Right kidney (tissue), 1 donor: ENCODE data around the gene SALL1.

ENCODE experiments used
- DNase-seq: peaks from one replicate; pipeline ENCODE4 v3.0.0-alpha.2; 2016

Gene SALL1

DNA sequence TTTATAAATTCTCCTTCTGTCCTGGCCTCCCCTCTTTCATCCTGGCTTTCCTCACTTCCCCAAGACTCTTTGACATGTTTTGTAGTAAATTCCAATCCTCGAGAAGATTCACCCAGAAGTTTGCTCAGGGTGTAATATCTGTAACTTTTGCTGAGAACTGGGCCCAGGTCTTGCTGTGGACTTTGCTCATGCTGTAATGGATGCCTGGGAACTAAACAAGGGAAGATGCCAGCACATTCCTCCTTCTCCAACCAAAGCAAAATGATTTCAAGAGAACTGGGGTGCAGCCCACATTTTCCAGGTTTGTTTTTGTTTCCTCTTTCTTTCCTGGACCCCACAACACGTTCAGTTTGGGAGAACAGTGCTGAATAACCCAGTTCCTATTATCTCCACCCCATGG lies 6.6 kb upstream of the SALL1 start:
- peak; percentile 52 for DNase-seq

- DNase-seq = peak; percentile 61
Measured at GRCh38 chr16:51156807-51157200, 5.7 kb upstream of the SALL1 start.

DNA sequence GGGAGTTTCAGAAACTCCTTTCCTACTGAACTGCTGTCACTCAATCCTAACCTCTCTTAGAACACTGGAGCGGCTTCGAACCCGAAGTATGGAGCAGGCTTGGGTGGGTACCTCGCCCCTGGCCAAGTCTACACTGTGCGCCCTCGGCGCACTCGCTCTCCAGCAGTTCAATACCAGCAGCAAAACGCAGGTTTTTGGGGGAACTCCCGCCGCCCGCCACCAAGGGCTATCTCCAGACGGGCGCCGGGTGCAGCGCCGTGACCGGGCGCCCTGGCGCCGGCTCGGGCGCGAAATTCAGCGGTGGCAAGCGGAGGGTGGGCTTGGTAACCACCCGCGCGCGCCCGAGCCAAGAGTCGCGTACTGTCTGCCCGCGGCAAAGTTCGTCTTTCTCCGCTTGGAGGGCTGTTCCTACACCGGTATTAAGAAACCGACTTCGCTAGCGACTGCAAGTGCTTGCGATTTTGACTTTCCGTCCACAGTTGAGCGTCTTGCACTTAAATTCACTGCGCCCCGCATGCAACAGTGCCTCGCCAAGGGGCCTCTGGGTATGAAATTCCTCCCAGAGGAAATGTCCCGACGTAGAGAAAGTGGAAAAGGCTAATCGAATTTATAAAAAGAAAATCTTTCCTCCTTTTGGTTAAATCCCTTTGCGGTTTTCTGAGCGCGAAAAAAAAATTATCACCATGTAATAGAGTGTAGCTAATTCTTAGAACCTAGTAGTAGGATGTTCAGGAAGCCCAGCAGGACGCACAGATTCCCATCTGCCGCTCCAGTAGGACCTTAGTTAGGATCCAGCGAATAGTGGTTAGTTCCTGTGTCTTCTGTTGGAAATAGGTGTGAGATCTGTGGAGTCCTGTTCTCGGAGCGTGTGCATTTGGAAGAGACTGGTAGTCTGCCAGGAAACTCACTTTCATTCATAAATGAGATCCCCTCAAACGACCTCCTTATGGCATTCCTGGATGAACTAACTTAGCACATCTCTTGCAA lies 5.0 kb upstream of the SALL1 start:
- DNase-seq = peak; percentile 87

DNA sequence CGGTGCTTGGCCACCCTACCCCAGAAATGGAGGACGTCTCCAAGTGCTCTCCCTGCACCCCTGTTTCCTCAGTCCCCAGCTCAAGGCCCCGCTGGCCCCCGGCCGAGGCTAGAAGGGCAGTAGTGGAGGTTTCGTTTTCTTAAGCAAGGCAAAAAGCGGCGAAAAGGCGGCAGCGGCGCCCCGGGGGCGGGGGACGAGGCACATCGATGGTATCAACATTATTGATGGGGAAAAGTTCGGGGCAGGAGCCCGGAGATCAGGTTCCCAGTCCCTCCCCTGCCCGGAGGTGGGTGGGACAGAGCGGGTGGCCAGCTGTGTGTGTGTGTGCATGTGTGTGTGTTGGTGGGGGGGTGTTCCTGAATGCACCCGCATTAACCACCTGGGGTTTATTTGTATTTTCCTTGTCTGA lies 4.1 kb upstream of the SALL1 start:
- peak; percentile 90 for DNase-seq

DNA sequence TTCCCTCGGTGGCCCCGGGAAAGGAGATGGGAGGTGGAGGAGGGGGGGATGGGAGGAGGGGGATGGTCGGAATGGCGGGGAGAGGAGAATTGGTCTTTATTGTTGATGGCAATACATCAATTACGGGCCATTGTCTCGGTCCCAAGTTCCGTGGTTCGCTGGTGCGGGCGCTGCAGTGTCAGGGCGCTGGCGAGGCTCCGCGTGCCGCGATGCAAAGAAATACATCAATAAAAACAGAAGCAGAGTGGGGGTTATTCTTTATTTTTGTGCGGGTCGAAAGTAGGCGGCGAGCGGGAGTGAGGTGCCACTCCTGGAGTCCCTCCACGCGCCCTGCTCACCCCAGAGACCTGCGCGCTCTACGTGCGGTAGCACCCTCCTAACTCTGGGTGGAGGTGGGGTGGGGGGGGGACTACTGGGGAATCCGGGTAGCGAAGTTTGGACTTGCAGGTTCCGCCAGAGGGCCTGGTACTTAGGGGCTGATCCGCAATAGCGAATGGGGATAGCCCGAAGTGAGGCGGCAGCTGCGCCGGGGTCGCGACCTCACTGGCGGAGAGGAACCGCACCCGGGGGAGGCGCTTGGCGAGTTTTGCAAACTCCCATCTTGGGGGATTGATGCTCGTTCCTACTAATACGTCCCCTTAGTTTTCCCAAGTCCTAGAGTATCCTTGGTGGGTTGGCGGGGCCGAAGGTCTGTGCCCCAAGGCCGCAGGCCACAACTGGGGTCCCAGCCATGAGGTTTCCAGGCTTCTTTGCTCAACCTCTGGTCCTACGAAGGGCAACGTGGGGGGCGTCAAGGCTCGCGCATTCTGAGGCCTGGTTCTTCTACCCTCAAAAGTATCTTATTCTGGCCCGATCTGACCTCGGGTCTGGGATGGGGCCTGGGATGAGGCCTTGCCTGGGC lies 3.5 kb upstream of the SALL1 start:
- DNase-seq = peak; percentile 79

DNA sequence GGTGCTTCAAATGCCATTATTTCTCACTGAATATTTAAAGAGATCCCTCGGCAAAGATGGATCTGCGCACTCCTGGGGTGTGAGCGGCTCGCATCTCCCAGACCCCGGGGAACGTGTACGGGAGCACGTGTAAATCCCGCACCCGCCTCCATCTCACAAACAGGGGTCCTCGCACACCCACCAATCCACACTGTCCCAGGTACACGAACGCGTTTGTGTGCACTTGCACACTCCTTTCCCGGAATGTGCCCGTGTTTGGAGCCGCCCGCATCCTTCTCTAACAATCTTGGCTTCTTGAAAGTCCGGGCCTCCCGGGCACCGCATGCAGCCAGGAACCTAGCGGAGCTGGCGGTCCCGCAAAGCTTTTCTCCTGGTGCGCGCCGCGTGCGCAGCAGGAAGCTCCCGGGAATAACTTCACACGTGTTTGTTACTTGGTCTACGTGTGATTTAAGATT lies 2.5 kb upstream of the SALL1 start:
- peak; percentile 85 for DNase-seq

DNA sequence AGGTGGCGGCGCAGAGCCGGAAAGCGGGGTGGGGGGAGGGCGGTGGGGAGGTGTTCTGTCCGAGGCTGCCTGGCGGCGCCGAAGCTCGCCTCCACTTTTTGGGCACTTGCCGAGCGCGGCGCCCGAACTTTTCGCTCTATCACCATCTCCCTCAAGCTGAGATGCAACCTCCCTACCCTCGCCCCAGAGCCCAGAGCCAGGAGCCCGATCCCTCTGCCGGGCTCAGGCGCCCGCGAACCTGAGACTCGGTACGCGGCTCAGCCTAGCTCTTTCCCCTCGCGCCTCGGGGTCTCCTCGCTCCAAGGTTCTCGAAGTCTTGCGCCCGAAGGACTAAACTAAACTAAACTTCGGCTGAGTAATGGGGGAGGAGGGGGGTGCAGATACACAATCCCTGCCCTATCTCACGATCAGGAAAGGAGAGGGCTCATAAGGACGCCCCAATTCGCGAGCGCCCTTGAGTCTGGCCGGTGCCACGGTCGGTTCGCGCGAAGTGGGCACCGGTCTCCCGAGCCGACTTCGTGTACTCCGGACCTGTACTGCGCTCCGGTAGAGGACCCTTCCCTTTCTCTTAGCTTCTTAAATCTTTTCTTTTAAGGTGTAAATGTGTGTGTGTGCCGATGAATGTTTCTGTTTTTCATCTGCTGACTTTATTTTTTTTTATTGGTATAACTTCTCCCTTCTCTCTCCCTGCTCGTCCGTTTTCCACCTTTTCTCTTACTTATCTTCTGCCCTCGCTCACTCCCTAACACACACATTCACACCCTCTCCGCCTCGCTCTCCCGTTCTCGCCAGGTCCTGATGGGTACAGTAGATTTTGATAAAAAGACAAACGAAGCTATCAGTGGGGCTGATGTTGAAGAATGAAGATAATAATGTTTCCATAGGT lies 1.9 kb upstream of the SALL1 start:
- peak; percentile 85 for DNase-seq

GRCh38 chr16:51151961-51152663 lies 1.0 kb upstream of the SALL1 start:
- DNase-seq = peak; percentile 93

DNA sequence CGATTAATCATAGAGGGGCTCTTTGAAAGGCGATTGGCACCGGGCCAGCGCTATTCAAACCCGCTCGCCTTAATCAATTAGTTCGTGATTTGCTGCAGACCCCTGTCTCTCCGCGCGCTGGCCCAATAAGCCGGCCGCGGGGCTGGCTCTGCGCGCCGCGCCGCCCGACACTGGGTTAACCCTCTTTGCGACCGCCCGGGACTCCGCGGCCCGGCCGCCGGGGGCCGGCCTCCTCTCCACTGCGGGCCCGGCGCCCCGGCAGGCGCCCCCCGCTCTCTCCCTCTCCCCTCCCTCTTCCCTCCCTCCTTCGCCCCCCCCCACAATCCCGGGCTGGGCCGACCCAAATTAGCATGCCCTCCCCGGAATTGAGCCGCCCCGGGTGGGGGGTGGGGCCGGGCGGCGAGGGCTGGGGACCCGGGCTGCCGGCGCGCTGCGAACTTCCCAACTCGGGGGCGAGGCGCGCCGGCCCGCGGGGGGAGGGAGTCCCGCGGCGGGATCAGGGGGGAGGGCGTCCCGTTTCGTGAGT lies 428 bp upstream of the SALL1 start:
- DNase-seq = peak; percentile 69

DNA sequence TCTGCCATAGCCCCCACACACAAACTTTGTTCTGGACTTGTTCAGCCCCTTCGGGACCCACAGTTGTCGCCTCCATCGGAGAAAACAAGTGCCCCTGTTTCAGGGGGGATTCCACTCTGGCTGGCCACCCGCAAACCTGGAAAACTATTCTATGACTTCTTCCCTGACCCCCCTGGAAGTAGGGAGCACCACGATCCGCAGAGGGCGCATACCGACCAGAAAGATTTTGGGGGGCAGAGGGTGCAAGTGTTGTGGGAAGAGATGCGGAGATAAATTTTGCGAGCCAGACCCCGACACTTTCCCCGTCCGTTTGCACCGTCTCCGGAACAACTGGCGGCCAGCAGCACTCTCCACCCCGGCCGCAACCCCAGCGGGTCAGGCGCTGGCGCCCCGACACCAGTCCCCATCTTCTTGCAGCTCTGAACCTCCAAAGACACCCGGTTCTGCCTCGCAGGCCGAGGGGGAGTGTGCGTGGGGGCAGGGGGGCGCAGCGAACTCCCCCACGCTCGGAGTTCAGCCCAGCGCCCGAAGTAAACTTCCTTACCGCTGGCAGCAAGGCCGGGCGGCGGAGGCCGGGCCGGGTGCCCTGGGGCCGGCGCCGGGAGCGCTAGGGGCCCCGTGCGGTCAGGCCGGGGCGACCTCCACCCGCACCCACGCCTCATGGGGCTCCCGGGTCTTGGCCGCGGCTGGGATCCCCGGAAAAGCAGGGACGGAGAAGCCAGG lies 744 bp downstream of the SALL1 start:
- peak; percentile 78 for DNase-seq

DNA sequence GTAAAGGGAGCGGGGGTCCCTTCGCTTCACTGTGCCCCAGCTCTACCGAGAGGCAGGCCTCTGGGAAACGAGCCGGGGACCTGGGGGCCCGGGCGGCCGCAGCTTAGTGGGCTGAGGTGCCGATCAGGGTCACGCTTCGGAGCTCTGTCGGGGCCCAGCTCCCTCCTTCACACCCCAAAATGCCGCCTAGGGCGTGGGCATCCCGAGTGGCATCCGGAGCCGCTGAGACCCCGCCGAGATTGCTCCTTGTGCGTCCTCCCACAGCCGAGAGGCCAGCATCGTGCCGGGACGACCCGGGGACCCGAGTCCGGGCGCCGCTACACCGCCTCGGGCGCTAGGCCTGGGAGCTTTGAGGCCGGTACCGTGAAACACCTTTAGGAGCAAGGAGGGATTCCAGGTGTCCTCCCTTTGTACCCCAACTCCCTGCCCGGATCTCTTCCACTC lies 1.3 kb downstream of the SALL1 start:
- peak; percentile 78 for DNase-seq

DNA sequence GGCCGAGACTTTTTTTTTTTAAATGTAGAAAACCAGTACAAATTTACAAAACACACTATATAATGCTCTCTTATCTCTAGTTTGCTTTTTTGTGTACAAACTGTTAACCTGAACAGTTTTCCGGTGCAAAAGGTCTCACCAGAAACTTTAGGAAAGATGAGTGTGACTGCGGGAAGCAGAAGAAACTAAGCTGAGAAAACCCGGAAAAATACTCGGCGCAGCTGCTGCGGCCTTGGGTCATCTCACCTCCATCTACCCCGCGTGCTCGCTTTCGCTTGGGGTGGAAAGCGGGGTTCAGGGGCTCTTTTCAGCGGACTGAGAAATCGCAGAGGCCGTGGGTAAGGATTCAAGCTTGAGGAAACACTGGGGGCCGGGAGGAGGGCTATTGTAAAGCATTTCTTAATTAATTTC lies 1.8 kb downstream of the SALL1 start:
- peak; percentile 72 for DNase-seq

GRCh38 chr16:51148678-51149228 lies 2.3 kb downstream of the SALL1 start:
- peak; percentile 37 for DNase-seq

DNA sequence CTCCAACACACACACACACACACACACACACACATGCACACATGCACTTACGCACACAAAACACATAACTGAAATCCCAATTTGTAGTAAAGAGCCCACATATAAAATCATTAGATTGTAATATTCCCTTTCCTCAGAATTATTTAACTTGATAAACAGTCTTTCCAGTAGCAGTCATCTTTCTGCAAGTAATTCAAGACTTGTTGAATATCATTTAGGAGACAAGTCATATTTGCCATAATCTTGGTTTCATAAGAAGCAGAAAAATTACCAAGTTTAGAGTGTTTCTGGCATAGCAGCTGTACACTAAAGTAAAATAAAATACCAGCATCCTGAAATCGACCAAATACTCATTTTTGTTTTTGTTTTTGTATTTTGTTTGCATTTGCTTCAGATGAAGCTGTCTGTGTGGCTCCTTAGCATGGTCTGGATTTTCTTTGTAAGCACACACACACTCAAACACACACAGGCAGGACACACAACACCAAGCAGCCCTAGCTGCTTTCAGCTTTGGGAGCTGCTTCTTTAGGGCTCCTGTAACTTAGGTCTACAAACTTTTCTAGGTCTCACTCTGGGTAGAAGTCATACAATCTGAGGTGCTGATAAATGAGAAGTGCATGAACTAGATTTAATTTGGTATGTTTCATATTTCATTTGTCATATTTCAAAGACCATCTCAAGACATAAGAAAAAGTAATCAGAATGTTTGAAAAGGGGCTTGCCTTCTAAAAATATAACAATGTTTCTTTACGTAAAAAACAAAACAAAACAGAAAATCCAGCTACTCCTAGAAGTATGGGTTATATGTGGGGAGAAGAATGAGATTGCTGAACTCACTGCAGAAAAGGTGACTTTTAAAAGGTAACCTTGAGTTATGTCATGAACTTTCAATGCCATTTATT lies 3.0 kb downstream of the SALL1 start:
- peak; percentile 49 for DNase-seq

DNA sequence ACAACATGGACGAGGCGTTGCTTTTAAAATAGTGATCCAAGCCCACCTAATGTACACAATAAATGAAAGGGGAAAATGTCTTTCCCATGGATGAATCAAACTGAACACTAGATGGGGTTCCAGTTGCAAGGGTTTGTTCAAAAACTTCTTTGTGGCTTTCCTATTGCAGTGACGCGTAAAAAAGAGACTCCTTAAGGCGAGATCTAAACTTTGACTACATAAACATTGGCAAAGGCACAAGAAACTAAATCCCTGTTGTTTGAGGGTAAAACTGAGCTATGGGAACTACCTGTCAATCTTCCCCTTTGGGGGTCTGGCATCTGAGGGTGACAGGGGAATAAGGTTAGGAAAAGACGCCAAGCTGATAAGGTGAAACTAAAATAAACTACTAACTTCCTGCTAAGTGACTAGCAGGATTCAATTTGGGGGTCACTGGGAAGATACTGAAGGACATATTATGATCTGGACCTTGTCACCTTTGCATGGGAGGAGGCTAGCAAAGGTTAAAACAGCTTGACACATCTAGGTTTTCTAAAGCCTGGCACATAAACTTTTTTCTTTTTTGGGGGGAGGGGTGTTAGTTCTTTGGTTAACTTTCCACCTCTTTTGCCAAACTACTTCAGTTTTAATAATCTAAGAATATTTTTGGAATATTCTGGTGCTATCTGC lies 4.7 kb downstream of the SALL1 start:
- DNase-seq = peak; percentile 57

DNA sequence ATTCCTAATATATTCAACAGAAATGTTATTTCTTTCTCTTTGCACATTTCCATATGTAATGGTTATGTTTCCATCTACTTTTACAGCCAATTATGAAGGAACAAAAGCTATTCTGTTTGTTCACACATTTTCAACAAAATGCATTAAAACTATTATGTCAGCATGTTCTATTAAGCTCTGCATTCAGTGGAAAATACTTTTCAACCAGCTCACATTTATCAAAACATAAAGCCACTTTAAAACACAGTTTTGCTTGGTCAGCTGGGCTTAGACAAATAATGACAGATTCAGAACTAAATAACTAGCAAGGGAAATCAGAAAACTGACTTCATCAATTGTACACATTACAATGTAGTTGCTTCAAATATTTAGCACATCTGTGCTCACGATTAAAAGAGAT lies 6.9 kb downstream of the SALL1 start:
- DNase-seq = no peak

- DNase-seq = no peak
Measured at GRCh38 chr16:51143196-51143977, 7.7 kb downstream of the SALL1 start.
